ENCODE results near the gene ZNF652.
A peak's percentile ranks its signal among the peaks of the same experiment; 100 is the strongest.

The ZNF652 gene

DNA sequence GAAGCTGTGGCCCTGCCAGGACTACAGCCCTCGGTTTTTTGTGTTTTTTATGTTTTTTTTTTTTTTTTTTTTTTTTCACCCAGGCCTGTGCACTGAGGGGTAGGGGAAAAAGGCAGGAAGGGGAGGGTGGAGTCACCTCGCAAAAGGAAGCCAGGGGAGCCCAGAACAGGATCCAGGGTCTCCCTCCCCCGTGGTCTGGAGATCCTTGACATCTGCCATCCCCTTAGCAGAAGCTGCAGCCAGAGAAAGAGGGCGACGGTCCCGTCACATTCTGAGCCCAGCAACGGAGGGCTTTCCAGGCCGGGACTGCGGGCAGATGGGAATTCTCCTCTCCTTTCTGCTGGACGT, 102.4 kb downstream of the ZNF652 start:
- TF ChIP-seq RAD21 (IDR thresholded peaks at IDR 0.05; ENCODE audit: low read depth) (no peak), YY1 (IDR thresholded peaks at IDR 0.05; ENCODE audit: low read depth) (no peak), ZBTB7A (IDR thresholded peaks at IDR 0.05; ENCODE audit: low read depth) (no peak), EGR1 (IDR thresholded peaks at IDR 0.05) (no peak), TEAD4 (IDR thresholded peaks at IDR 0.05) (no peak), FOXM1 (IDR thresholded peaks at IDR 0.05; ENCODE audit: borderline replicate concordance, low read depth) (no peak), CREB1 (IDR thresholded peaks at IDR 0.05; ENCODE audit: low read depth) (no peak), TCF12 (IDR thresholded peaks at IDR 0.05; ENCODE audit: low read depth) (no peak), EP300 (IDR thresholded peaks at IDR 0.05; ENCODE audit: borderline replicate concordance) (no peak), NFIC (IDR thresholded peaks at IDR 0.05) (no peak), CEBPB (IDR thresholded peaks at IDR 0.05) (no peak), TAF1 (IDR thresholded peaks at IDR 0.05; ENCODE audit: low read depth) (no peak)
- TF ChIP-seq, protein P1, sequence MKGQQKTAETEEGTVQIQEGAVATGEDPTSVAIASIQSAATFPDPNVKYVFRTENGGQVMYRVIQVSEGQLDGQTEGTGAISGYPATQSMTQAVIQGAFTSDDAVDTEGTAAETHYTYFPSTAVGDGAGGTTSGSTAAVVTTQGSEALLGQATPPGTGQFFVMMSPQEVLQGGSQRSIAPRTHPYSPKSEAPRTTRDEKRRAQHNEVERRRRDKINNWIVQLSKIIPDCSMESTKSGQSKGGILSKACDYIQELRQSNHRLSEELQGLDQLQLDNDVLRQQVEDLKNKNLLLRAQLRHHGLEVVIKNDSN (IDR thresholded peaks at IDR 0.05): no peak
- TF ChIP-seq, protein P2, sequence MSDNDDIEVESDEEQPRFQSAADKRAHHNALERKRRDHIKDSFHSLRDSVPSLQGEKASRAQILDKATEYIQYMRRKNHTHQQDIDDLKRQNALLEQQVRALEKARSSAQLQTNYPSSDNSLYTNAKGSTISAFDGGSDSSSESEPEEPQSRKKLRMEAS (IDR thresholded peaks at IDR 0.05): no peak

DNA sequence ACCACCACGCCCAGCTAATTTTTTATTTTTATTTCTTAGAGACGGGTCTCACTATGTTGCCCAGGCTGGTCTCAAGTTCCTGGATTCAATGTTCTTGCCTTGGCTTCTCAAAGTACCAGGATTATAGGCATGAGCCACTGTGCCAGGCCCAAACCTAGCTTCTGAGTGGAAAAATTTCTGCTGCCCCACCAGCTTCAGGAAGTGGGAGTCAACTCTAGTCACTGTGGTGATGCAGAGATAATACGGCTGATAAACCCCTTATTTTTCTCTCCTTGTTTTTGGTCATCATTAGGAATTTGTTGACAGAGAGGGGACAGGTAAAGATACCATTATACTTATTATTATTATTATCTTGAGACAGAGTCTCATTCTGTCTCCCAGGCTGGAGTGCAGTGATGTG, 103.7 kb downstream of the ZNF652 start:
- TF ChIP-seq, protein P2 (IDR thresholded peaks at IDR 0.05): no peak
- TF ChIP-seq CEBPB (IDR thresholded peaks at IDR 0.05) (no peak), TAF1 (IDR thresholded peaks at IDR 0.05; ENCODE audit: low read depth) (no peak), EP300 (IDR thresholded peaks at IDR 0.05; ENCODE audit: borderline replicate concordance) (no peak), TCF12 (IDR thresholded peaks at IDR 0.05; ENCODE audit: low read depth) (no peak), FOXM1 (IDR thresholded peaks at IDR 0.05; ENCODE audit: borderline replicate concordance, low read depth) (no peak), TEAD4 (IDR thresholded peaks at IDR 0.05) (no peak), NFIC (IDR thresholded peaks at IDR 0.05) (no peak), RAD21 (IDR thresholded peaks at IDR 0.05; ENCODE audit: low read depth) (no peak), EGR1 (IDR thresholded peaks at IDR 0.05) (no peak), CREB1 (IDR thresholded peaks at IDR 0.05; ENCODE audit: low read depth) (no peak), YY1 (IDR thresholded peaks at IDR 0.05; ENCODE audit: low read depth) (no peak), ZBTB7A (IDR thresholded peaks at IDR 0.05; ENCODE audit: low read depth) (no peak)
- TF ChIP-seq, protein P3, sequence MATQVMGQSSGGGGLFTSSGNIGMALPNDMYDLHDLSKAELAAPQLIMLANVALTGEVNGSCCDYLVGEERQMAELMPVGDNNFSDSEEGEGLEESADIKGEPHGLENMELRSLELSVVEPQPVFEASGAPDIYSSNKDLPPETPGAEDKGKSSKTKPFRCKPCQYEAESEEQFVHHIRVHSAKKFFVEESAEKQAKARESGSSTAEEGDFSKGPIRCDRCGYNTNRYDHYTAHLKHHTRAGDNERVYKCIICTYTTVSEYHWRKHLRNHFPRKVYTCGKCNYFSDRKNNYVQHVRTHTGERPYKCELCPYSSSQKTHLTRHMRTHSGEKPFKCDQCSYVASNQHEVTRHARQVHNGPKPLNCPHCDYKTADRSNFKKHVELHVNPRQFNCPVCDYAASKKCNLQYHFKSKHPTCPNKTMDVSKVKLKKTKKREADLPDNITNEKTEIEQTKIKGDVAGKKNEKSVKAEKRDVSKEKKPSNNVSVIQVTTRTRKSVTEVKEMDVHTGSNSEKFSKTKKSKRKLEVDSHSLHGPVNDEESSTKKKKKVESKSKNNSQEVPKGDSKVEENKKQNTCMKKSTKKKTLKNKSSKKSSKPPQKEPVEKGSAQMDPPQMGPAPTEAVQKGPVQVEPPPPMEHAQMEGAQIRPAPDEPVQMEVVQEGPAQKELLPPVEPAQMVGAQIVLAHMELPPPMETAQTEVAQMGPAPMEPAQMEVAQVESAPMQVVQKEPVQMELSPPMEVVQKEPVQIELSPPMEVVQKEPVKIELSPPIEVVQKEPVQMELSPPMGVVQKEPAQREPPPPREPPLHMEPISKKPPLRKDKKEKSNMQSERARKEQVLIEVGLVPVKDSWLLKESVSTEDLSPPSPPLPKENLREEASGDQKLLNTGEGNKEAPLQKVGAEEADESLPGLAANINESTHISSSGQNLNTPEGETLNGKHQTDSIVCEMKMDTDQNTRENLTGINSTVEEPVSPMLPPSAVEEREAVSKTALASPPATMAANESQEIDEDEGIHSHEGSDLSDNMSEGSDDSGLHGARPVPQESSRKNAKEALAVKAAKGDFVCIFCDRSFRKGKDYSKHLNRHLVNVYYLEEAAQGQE (IDR thresholded peaks at IDR 0.05; ENCODE audit: low read depth): no peak
- TF ChIP-seq, protein P1 (IDR thresholded peaks at IDR 0.05): no peak

DNA sequence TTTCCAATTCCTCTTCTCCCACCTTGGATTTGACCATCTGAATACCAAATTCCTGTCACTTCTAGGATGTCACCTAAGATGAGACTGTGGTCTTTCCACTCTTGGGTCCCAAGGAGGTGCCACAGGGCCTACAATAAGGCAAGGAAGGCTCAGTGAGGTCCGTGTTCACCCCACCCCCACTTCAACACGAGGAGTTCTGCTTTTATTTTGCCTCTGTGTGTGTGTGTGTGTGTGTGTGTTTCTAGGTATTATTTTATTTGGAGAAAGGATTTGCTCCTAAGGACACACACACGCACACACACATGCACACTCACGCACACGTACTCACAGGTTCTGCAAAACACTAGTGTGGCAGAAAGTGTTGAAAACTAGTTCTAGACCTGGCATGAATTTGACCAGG, 106.9 kb downstream of the ZNF652 start:
- TF ChIP-seq, protein P2 (IDR thresholded peaks at IDR 0.05): no peak
- TF ChIP-seq, protein P1 (IDR thresholded peaks at IDR 0.05): no peak
- TF ChIP-seq YY1 (IDR thresholded peaks at IDR 0.05; ENCODE audit: low read depth) (no peak), EP300 (IDR thresholded peaks at IDR 0.05; ENCODE audit: borderline replicate concordance) (no peak)

DNA sequence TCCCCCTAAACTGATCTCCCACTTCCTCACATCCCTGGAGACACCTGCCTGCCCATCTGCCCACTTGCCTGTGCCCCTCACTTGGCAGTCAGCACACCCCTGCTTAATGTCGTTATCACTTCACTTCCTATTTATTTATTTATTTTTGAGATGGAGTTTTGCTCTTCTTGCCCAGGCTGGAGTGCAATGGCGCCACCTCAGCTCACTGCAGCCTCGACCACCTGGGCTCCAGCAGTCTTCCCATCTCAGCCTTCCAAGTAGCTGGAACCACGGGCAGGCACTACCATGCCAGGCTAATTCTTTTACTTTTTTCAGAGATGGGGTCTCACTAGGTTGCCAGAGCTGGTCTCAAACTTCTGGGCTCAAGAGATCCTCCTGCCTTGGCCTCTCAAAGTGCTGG, 108.0 kb downstream of the ZNF652 start:
- TF ChIP-seq EGR1 (IDR thresholded peaks at IDR 0.05): no peak
- peak; percentile 33 for TF ChIP-seq RAD21 (IDR thresholded peaks at IDR 0.05; ENCODE audit: low read depth)
- TF ChIP-seq, protein P2 (IDR thresholded peaks at IDR 0.05): no peak

DNA sequence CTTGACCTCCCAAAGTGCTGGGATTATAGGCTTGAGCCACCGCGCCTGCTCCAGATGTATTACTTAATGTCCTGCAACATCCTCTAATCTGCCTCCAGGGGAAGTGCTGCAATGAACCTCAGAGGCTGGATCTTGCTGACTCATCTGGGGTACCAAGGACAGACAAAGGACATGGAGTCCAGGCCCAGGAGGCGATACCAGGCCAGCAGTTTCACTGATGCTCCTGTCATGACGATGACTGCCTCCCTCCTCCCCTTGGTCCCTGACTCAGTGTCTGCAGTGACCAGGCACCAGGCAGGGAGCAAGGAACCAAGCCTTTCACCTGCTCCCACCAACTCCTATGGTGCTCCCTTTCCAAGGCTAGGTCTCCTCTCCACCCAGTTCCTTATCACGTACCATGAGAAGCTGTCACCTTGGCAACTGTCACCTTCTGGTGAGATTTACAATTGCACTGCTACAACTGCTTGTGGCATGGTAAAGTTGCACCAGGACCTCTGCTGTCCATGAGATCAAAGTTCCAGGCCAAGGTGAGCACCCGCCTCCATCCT, 109.8 kb downstream of the ZNF652 start:
- no peak for TF ChIP-seq YY1 (IDR thresholded peaks at IDR 0.05; ENCODE audit: low read depth)
- TF ChIP-seq ZBTB7A (IDR thresholded peaks at IDR 0.05; ENCODE audit: low read depth): no peak
- TF ChIP-seq, protein P1 (IDR thresholded peaks at IDR 0.05): no peak
- TF ChIP-seq FOXM1 (IDR thresholded peaks at IDR 0.05; ENCODE audit: borderline replicate concordance, low read depth): no peak
- no peak for TF ChIP-seq RAD21 (IDR thresholded peaks at IDR 0.05; ENCODE audit: low read depth)
- TF ChIP-seq TCF12 (IDR thresholded peaks at IDR 0.05; ENCODE audit: low read depth): no peak
- TF ChIP-seq, protein P2 (IDR thresholded peaks at IDR 0.05): no peak
- TF ChIP-seq NFIC (IDR thresholded peaks at IDR 0.05): no peak
- no peak for TF ChIP-seq CEBPB (IDR thresholded peaks at IDR 0.05)
- TF ChIP-seq, protein P3 (IDR thresholded peaks at IDR 0.05; ENCODE audit: low read depth): no peak
